ENCODE data around the gene NPTX2.

NPTX2 gene

GRCh38 chr7:98618786-98619185, 1.7 kb downstream of the NPTX2 start:
- no peak for DNase-seq

GRCh38 chr7:98619450-98620321, 2.6 kb downstream of the NPTX2 start:
- DNase-seq = peak in 9 of 56 donors; percentile 11 to 30 (median 18)

- DNase-seq = no peak
Measured at GRCh38 chr7:98621573-98622482, 4.7 kb downstream of the NPTX2 start.

- DNase-seq = no peak
Measured at GRCh38 chr7:98622926-98623325, 5.8 kb downstream of the NPTX2 start.

GRCh38 chr7:98624846-98625420, 7.8 kb downstream of the NPTX2 start:
- no peak for DNase-seq

- peak in 1 of 56 donors; percentile 11 for DNase-seq
Measured at GRCh38 chr7:98626460-98627412, 9.7 kb downstream of the NPTX2 start.

GRCh38 chr7:98627413-98627790, 10.3 kb downstream of the NPTX2 start:
- no peak for DNase-seq

GRCh38 chr7:98628418-98628817, 11.3 kb downstream of the NPTX2 start:
- DNase-seq = no peak

GRCh38 chr7:98629001-98629431, 11.9 kb downstream of the NPTX2 start:
- no peak for DNase-seq

- DNase-seq = no peak
Measured at GRCh38 chr7:98630149-98630548, 13.1 kb downstream of the NPTX2 start.

GRCh38 chr7:98630770-98631169, 13.7 kb downstream of the NPTX2 start:
- no peak for DNase-seq

- no peak for DNase-seq
Measured at GRCh38 chr7:98638853-98639252, 21.8 kb downstream of the NPTX2 start.

GRCh38 chr7:98640375-98640774, 23.3 kb downstream of the NPTX2 start:
- DNase-seq = no peak

- DNase-seq = no peak
Measured at GRCh38 chr7:98641646-98642500, 24.8 kb downstream of the NPTX2 start.

- DNase-seq = no peak
Measured at GRCh38 chr7:98643236-98643985, 26.3 kb downstream of the NPTX2 start.

GRCh38 chr7:98646465-98646864, 29.4 kb downstream of the NPTX2 start:
- DNase-seq = no peak

- DNase-seq = no peak
Measured at GRCh38 chr7:98647326-98647725, 30.2 kb downstream of the NPTX2 start.

- no peak for DNase-seq
Measured at GRCh38 chr7:98651760-98652159, 34.7 kb downstream of the NPTX2 start.

Data from amygdala (tissue), 56 donors.